WTC11 (cell line): ENCODE results near the gene SRSF12. TPM values are rescaled to one million over a fixed set of nuclear protein-coding genes. Genes with fewer than 3 reads are reported as not detected.
A peak's percentile ranks its signal among the peaks of the same experiment; 100 is the strongest.

Experiments
- ATAC-seq: fragments of 200-7000 bp; cut with Tn5 transposase; 2 replicates; pipeline ENCODE4 v1.10.0; 2021; ENCODE audit warnings: mild to moderate bottlenecking, moderate library complexity
- CTCF ChIA-PET: fragments of 300-600 bp; sonication (Branson Sonifier 250); formaldehyde crosslinking; loops from one replicate; lab custom pipeline; 2021; ENCODE audit warnings: antibody characterized with exemption; lab: Charles Lee
- POLR2A ChIA-PET: fragments of 350-600 bp; sonication (Branson Sonifier 250); formaldehyde crosslinking; loops from one replicate; lab custom pipeline; 2021; ENCODE audit warnings: antibody characterized with exemption; lab: Charles Lee
- DNase-seq: peaks from one replicate; pipeline ENCODE4 v3.0.0; 2021; ENCODE audit warnings: low spot score
- H3K27ac Mint-ChIP-seq: 2 replicates; pipeline ENCODE4 v1.8.0; 2021; ENCODE audit warnings: mixed read lengths
- H3K27me3 Mint-ChIP-seq: 2 replicates; pipeline ENCODE4 v1.8.0; 2021; ENCODE audit warnings: low read depth, mild to moderate bottlenecking, moderate library complexity, mixed read lengths
- H3K36me3 Mint-ChIP-seq: 2 replicates; pipeline ENCODE4 v1.8.0; 2021; ENCODE audit warnings: mixed read lengths
- H3K4me1 Mint-ChIP-seq: 2 replicates; pipeline ENCODE4 v1.8.0; 2022; ENCODE audit warnings: mixed read lengths
- H3K4me3 Mint-ChIP-seq: 2 replicates; pipeline ENCODE4 v1.8.0; 2021; ENCODE audit warnings: mild to moderate bottlenecking, moderate library complexity, mixed read lengths
- H3K9me3 Mint-ChIP-seq: 2 replicates; pipeline ENCODE4 v1.8.0; 2021; ENCODE audit warnings: mixed read lengths
- ELF4 ChIP-seq: sonication (generic); formaldehyde crosslinking; IDR thresholded peaks from 2 replicates; pipeline ENCODE4 v1.8.1; 2022; ENCODE audit warnings: low read depth, mild to moderate bottlenecking, moderate library complexity, missing genetic modification reagents
- FOXK1 ChIP-seq: sonication (generic); formaldehyde crosslinking; IDR thresholded peaks from 2 replicates; pipeline ENCODE4 v1.8.0; 2022; ENCODE audit warnings: mild to moderate bottlenecking, moderate library complexity, missing genetic modification reagents
- GTF2I ChIP-seq: fragments of 250-450 bp; sonication (Bioruptor Pico); conservative IDR thresholded peaks from 2 replicates; pipeline ENCODE4 v1.4.0; 2021; ENCODE audit warnings: mild to moderate bottlenecking
- NFATC4 ChIP-seq: fragments of 250-450 bp; sonication (Bioruptor Pico); IDR thresholded peaks from 2 replicates; pipeline ENCODE4 v1.9.0; 2021; ENCODE audit warnings: mild to moderate bottlenecking
- NFE2L1 ChIP-seq: sonication (generic); formaldehyde crosslinking; IDR thresholded peaks from 2 replicates; pipeline ENCODE4 v1.8.1; 2023; ENCODE audit warnings: missing genetic modification reagents
- NR2C2 ChIP-seq: sonication (generic); formaldehyde crosslinking; IDR thresholded peaks from 2 replicates; pipeline ENCODE4 v1.8.0; 2022; ENCODE audit warnings: mild to moderate bottlenecking, missing genetic modification reagents
- OVOL2 ChIP-seq: fragments of 250-450 bp; sonication (Bioruptor Pico); IDR thresholded peaks from 2 replicates; pipeline ENCODE4 v1.9.0; 2021; ENCODE audit warnings: mild to moderate bottlenecking, borderline replicate concordance
- SP1 ChIP-seq: sonication (generic); formaldehyde crosslinking; conservative IDR thresholded peaks from 2 replicates; pipeline ENCODE4 v1.8.1; 2022; ENCODE audit warnings: missing genetic modification reagents
- TEAD1 ChIP-seq: sonication (generic); formaldehyde crosslinking; IDR thresholded peaks from 2 replicates; pipeline ENCODE4 v1.8.0; 2022; ENCODE audit warnings: mild to moderate bottlenecking, missing genetic modification reagents
- ZNF263 ChIP-seq: sonication (generic); formaldehyde crosslinking; IDR thresholded peaks from 2 replicates; pipeline ENCODE4 v1.8.1; 2022; ENCODE audit warnings: low read depth, mild to moderate bottlenecking, moderate library complexity, missing genetic modification reagents
- ZNF512 ChIP-seq: sonication (generic); formaldehyde crosslinking; IDR thresholded peaks from 2 replicates; pipeline ENCODE4 v1.8.1; 2022; ENCODE audit warnings: missing genetic modification reagents, borderline replicate concordance
- ZNF671 ChIP-seq: fragments of 250-450 bp; sonication (Bioruptor Pico); IDR thresholded peaks from 2 replicates; pipeline ENCODE4 v1.8.0; 2021; ENCODE audit warnings: mild to moderate bottlenecking
- ZSCAN18 ChIP-seq: fragments of 250-450 bp; sonication (Bioruptor Pico); IDR thresholded peaks from 2 replicates; pipeline ENCODE4 v2.1.2; 2022; ENCODE audit warnings: mild to moderate bottlenecking, moderate library complexity
- total RNA-seq: library from RNA; stranded (reverse); gene quantifications from 3 replicates; pipeline ENCODE4 v1.2.3, GENCODE V29; 2021
- TF ChIP-seq, protein P1 (sequence below): sonication (generic); formaldehyde crosslinking; IDR thresholded peaks from 2 replicates; pipeline ENCODE4 v1.8.1; 2022; ENCODE audit warnings: low read depth, missing genetic modification reagents, borderline replicate concordance
- TF ChIP-seq, protein P2 (sequence below): sonication (generic); formaldehyde crosslinking; IDR thresholded peaks from 2 replicates; pipeline ENCODE4 v1.8.1; 2023; ENCODE audit warnings: mild to moderate bottlenecking, moderate library complexity, missing genetic modification reagents
- TF ChIP-seq, protein P3 (sequence below): fragments of 250-450 bp; sonication (Bioruptor Pico); IDR thresholded peaks from 2 replicates; pipeline ENCODE4 v1.9.0; 2021; ENCODE audit warnings: mild to moderate bottlenecking, borderline replicate concordance

SRSF12 gene
- total RNA-seq, 1 experiment from 2014 or later, result 3.8 TPM

DNA sequence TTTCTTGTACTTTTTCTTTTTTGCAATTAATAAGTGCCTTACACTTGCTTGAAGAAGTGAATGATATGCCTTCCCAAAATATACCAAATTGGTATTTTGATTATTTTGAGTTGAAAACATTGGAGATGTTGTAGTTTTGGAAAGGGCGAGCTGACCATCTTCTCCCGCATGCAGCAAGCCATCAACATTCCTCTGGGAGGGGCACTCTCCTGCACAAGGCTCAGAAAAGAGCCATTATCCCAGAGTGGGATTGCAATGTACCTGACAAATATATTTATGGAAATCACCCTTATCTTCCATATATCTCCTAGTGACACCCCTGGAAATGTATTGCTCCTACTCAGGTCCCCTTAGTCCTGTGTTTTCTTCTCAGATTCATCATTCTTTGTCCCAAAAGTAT is 60.1 kb downstream of the SRSF12 start:
- Mint-ChIP-seq H3K9me3 (peaks cover 4% of the 10 kb centered on the region), H3K36me3 (no peaks in the 10 kb centered on the region), H3K27ac (no peak overlapping the region), H3K4me3 (no peak overlapping the region), H3K4me1 (peaks cover 13% of the 10 kb centered on the region)
- POLR2A ChIA-PET, result no interaction called here
- ATAC-seq, result peak; percentile 76
- no peak for DNase-seq
- CTCF ChIA-PET, result interaction anchor here (1.8 kb wide), 1 partner anchor 75 kb away, joined by 7 read pairs; no protein-coding TSS in a partner anchor
- no peak for TF ChIP-seq TEAD1 (CRISPR knock-in tag)
- TF ChIP-seq, protein P1, sequence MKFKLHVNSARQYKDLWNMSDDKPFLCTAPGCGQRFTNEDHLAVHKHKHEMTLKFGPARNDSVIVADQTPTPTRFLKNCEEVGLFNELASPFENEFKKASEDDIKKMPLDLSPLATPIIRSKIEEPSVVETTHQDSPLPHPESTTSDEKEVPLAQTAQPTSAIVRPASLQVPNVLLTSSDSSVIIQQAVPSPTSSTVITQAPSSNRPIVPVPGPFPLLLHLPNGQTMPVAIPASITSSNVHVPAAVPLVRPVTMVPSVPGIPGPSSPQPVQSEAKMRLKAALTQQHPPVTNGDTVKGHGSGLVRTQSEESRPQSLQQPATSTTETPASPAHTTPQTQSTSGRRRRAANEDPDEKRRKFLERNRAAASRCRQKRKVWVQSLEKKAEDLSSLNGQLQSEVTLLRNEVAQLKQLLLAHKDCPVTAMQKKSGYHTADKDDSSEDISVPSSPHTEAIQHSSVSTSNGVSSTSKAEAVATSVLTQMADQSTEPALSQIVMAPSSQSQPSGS (CRISPR knock-in tag), result no peak
- no peak for TF ChIP-seq NFATC4
- no peak for TF ChIP-seq NFE2L1 (CRISPR knock-in tag)
- TF ChIP-seq, protein P2, sequence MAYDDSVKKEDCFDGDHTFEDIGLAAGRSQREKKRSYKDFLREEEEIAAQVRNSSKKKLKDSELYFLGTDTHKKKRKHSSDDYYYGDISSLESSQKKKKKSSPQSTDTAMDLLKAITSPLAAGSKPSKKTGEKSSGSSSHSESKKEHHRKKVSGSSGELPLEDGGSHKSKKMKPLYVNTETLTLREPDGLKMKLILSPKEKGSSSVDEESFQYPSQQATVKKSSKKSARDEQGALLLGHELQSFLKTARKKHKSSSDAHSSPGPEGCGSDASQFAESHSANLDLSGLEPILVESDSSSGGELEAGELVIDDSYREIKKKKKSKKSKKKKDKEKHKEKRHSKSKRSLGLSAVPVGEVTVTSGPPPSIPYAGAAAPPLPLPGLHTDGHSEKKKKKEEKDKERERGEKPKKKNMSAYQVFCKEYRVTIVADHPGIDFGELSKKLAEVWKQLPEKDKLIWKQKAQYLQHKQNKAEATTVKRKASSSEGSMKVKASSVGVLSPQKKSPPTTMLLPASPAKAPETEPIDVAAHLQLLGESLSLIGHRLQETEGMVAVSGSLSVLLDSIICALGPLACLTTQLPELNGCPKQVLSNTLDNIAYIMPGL (CRISPR knock-in tag), result no peak
- TF ChIP-seq, all 79 proteins: peak for 0
- no peaks in the 10 kb centered on the region; the same call in 1 of the 2 replicates for H3K27me3 Mint-ChIP-seq

- CTCF ChIA-PET, result no interaction called here
- Mint-ChIP-seq H3K27ac (no peak overlapping the region), H3K27me3 (peaks cover 28% of the 10 kb centered on the region), H3K9me3 (peaks cover 4% of the 10 kb centered on the region), H3K4me3 (no peak overlapping the region), H3K36me3 (no peaks in the 10 kb centered on the region), H3K4me1 (peaks cover 13% of the 10 kb centered on the region)
- TF ChIP-seq, protein P3, sequence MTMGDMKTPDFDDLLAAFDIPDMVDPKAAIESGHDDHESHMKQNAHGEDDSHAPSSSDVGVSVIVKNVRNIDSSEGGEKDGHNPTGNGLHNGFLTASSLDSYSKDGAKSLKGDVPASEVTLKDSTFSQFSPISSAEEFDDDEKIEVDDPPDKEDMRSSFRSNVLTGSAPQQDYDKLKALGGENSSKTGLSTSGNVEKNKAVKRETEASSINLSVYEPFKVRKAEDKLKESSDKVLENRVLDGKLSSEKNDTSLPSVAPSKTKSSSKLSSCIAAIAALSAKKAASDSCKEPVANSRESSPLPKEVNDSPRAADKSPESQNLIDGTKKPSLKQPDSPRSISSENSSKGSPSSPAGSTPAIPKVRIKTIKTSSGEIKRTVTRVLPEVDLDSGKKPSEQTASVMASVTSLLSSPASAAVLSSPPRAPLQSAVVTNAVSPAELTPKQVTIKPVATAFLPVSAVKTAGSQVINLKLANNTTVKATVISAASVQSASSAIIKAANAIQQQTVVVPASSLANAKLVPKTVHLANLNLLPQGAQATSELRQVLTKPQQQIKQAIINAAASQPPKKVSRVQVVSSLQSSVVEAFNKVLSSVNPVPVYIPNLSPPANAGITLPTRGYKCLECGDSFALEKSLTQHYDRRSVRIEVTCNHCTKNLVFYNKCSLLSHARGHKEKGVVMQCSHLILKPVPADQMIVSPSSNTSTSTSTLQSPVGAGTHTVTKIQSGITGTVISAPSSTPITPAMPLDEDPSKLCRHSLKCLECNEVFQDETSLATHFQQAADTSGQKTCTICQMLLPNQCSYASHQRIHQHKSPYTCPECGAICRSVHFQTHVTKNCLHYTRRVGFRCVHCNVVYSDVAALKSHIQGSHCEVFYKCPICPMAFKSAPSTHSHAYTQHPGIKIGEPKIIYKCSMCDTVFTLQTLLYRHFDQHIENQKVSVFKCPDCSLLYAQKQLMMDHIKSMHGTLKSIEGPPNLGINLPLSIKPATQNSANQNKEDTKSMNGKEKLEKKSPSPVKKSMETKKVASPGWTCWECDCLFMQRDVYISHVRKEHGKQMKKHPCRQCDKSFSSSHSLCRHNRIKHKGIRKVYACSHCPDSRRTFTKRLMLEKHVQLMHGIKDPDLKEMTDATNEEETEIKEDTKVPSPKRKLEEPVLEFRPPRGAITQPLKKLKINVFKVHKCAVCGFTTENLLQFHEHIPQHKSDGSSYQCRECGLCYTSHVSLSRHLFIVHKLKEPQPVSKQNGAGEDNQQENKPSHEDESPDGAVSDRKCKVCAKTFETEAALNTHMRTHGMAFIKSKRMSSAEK (CRISPR knock-in tag), result no peak
- TF ChIP-seq GTF2I (CRISPR knock-in tag) (no peak), OVOL2 (CRISPR knock-in tag) (no peak), ZNF512 (CRISPR knock-in tag) (no peak), NFATC4 (no peak), ZSCAN18 (CRISPR knock-in tag) (no peak), ZNF671 (CRISPR knock-in tag) (no peak), SP1 (CRISPR knock-in tag) (no peak), ELF4 (CRISPR knock-in tag) (no peak), FOXK1 (CRISPR knock-in tag) (no peak), ZNF263 (CRISPR knock-in tag) (no peak), NR2C2 (CRISPR knock-in tag) (no peak)
- DNase-seq (no peak), ATAC-seq (no peak)
- POLR2A ChIA-PET, result no interaction called here
Measured at GRCh38 chr6:89054208-89054607, 63.7 kb downstream of the SRSF12 start.
